DOHH2 (cell line): ENCODE data around the gene NOSIP.

Experiments used
- H3F3A ChIP-seq: fragments of 200-600 bp; sonication (generic), shearing (Covaris generic); 2 replicates; pipeline ENCODE4 v1.6.0; 2016; ENCODE audit warnings: antibody characterized with exemption, mild to moderate bottlenecking; ENCODE audit not compliant: control insufficient read depth, insufficient read depth
- H3K27ac ChIP-seq: fragments of 200-600 bp; sonication (generic); 2 replicates; pipeline ENCODE4 v1.5.1; 2014; ENCODE audit warnings: low read depth, mild to moderate bottlenecking, low read length, moderate library complexity
- H3K27me3 ChIP-seq: fragments of 200-600 bp; sonication (generic); 2 replicates; pipeline ENCODE4 v1.6.1; 2014; ENCODE audit warnings: mild to moderate bottlenecking, low read length, mixed read lengths; ENCODE audit not compliant: control insufficient read depth
- H3K36me3 ChIP-seq: fragments of 200-600 bp; sonication (generic); 2 replicates; pipeline ENCODE4 v1.6.1; 2014; ENCODE audit warnings: mild to moderate bottlenecking, low read length, moderate library complexity, mixed read lengths; ENCODE audit not compliant: control insufficient read depth
- H3K4me1 ChIP-seq: fragments of 200-600 bp; sonication (generic); 2 replicates; pipeline ENCODE4 v1.6.1; 2014; ENCODE audit warnings: mild to moderate bottlenecking, low read length, mixed read lengths; ENCODE audit not compliant: control insufficient read depth
- H3K4me2 ChIP-seq: fragments of 200-600 bp; sonication (generic); 2 replicates; pipeline ENCODE4 v1.6.0; 2014; ENCODE audit warnings: mild to moderate bottlenecking, low read length, moderate library complexity
- H3K4me3 ChIP-seq: fragments of 200-600 bp; sonication (generic); 2 replicates; pipeline ENCODE4 v1.5.1; 2014; ENCODE audit warnings: mild to moderate bottlenecking, low read length, mixed read lengths
- H3K79me2 ChIP-seq: fragments of 200-600 bp; sonication (generic); 2 replicates; pipeline ENCODE4 v1.6.1; 2014; ENCODE audit warnings: mild to moderate bottlenecking, low read length, mixed read lengths; ENCODE audit not compliant: control insufficient read depth
- H3K9me2 ChIP-seq: fragments of 200-600 bp; sonication (generic); replicated peaks from 2 replicates; pipeline ENCODE4 v1.6.1; 2014; ENCODE audit warnings: mild to moderate bottlenecking, low read length, mixed read lengths; ENCODE audit not compliant: control insufficient read depth
- H3K9me3 ChIP-seq: fragments of 200-600 bp; sonication (generic); 2 replicates; pipeline ENCODE4 v1.6.1; 2014; ENCODE audit warnings: antibody characterized with exemption, low read length, mixed read lengths; ENCODE audit not compliant: control insufficient read depth, insufficient read depth
- H4K20me1 ChIP-seq: fragments of 200-600 bp; sonication (generic); 2 replicates; pipeline ENCODE4 v1.6.0; 2014; ENCODE audit warnings: low read depth, mild to moderate bottlenecking, antibody characterized with exemption, low read length, moderate library complexity; ENCODE audit not compliant: control insufficient read depth, insufficient read depth
- CTCF ChIP-seq: fragments of 200-600 bp; sonication (generic); IDR thresholded peaks from one replicate; pipeline ENCODE4 v1.5.1; 2014; ENCODE audit warnings: antibody characterized with exemption, mild to moderate bottlenecking, low read depth, low read length; ENCODE audit not compliant: poor library complexity, severe bottlenecking
- EZH2phosphoT487 ChIP-seq: fragments of 200-600 bp; sonication (generic); IDR thresholded peaks from 2 replicates; pipeline ENCODE4 v1.6.1; 2017; ENCODE audit warnings: borderline replicate concordance, mild to moderate bottlenecking, antibody characterized with exemption, low read length, moderate library complexity, mixed read lengths

The NOSIP gene

GRCh38 chr19:49589502-49589905 is 9.1 kb upstream of the NOSIP start:
- Histone ChIP-seq H3K27ac (no peak overlapping the region), H3K4me3 (no peak overlapping the region; the same call in 1 of the 2 replicates), H3K4me1 (peaks cover 22% of the 10 kb centered on the region), H3K79me2 (peaks cover 35% of the 10 kb centered on the region), H4K20me1 (no peaks in the 10 kb centered on the region), H3K9me3 (no peaks in the 10 kb centered on the region), H3K4me2 (peak overlapping the region; percentile 45), H3K27me3 (peaks cover 4% of the 10 kb centered on the region; the same call in 1 of the 2 replicates), H3K36me3 (peaks cover 23% of the 10 kb centered on the region), H3K9me2 (no peaks in the 10 kb centered on the region), H3F3A (peaks cover 24% of the 10 kb centered on the region)
- TF ChIP-seq EZH2phosphoT487 = no peak

- Histone ChIP-seq H3K9me2 (no peaks in the 10 kb centered on the region), H3K9me3 (no peaks in the 10 kb centered on the region), H3K36me3 (peaks cover 13% of the 10 kb centered on the region), H3K4me3 (no peak overlapping the region), H3K79me2 (peaks cover 25% of the 10 kb centered on the region), H3K4me2 (no peak overlapping the region), H3K27ac (no peak overlapping the region), H3F3A (peaks cover 24% of the 10 kb centered on the region), H3K4me1 (peaks cover 17% of the 10 kb centered on the region), H3K27me3 (peaks cover 4% of the 10 kb centered on the region; the same call in 1 of the 2 replicates), H4K20me1 (no peaks in the 10 kb centered on the region)
- TF ChIP-seq EZH2phosphoT487 (no peak), CTCF (no peak)
Observed at GRCh38 chr19:49588365-49589122, 8.2 kb upstream of the NOSIP start.

DNA sequence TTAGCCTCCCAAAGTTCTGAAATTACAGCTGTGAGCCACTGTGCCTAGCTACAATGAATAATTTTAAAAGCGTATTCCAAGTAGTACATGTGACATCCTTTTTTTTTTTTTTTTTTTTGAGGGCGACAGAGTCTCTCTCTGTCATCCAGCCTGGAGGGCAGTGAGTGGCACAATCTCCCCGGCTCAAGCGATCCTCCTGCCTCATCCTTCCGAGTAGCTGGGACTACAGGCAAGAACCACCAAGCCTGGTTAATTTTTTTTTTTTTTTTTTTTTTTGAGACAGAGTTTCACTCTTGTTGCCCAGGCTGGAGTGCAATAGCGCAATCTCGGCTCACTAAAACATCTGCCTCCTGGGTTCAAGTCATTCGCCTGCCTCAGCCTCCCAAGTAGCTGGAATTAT is 6.9 kb upstream of the NOSIP start:
- Histone ChIP-seq H3K79me2 (peaks cover 13% of the 10 kb centered on the region), H3K9me3 (no peaks in the 10 kb centered on the region), H3K36me3 (peaks cover 11% of the 10 kb centered on the region), H3K27ac (no peak overlapping the region), H3F3A (peaks cover 16% of the 10 kb centered on the region), H3K4me2 (no peak overlapping the region), H3K27me3 (peaks cover 4% of the 10 kb centered on the region; the same call in 1 of the 2 replicates), H4K20me1 (no peaks in the 10 kb centered on the region), H3K9me2 (no peaks in the 10 kb centered on the region), H3K4me1 (peaks cover 10% of the 10 kb centered on the region), H3K4me3 (no peak overlapping the region)
- TF ChIP-seq CTCF = no peak

GRCh38 chr19:49585023-49585422 is 4.7 kb upstream of the NOSIP start:
- no peaks in the 10 kb centered on the region for H4K20me1 ChIP-seq
- no peaks in the 10 kb centered on the region for H3K9me2 ChIP-seq
- peaks cover 3% of the 10 kb centered on the region for H3K79me2 ChIP-seq
- no peaks in the 10 kb centered on the region for H3K36me3 ChIP-seq
- H3K4me2 ChIP-seq = no peak overlapping the region
- TF ChIP-seq CTCF = no peak
- no peak for TF ChIP-seq EZH2phosphoT487
- no peaks in the 10 kb centered on the region for H3K9me3 ChIP-seq
- no peak overlapping the region for H3K4me3 ChIP-seq
- peaks cover 11% of the 10 kb centered on the region for H3K4me1 ChIP-seq
- peaks cover 4% of the 10 kb centered on the region; the same call in 1 of the 2 replicates for H3F3A ChIP-seq
- H3K27me3 ChIP-seq = peaks cover 4% of the 10 kb centered on the region; the same call in 1 of the 2 replicates
- no peak overlapping the region for H3K27ac ChIP-seq
